HG02610 (cell line): ENCODE data around the gene CNKSR3.

Experiments used
- ATAC-seq: cut with Tn5 transposase; IDR thresholded peaks from one replicate; pipeline ENCODE4 v1.9.1; 2021; ENCODE audit warnings: mild to moderate bottlenecking, moderate library complexity; ENCODE audit not compliant: unreplicated experiment

Gene CNKSR3

DNA sequence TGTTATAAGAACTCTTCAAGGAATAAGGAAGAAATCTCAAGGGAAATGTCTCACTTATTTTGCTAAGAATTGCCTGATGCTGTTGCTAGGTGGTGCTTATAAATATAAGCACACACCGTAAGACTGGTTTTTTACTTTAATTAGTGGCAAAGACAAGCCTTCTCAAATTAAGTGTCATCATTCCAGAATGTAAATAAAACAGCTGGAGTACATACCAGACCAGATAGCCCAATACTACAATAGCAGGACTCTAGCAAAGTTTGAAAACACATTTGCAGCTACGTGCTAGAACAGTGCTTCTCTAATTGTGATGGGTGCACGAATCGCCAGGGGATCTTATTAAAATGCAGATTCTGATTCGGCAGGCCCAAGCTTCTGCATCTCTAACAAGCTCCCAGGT is 6.8 kb downstream of the CNKSR3 start:
- no peak for ATAC-seq

DNA sequence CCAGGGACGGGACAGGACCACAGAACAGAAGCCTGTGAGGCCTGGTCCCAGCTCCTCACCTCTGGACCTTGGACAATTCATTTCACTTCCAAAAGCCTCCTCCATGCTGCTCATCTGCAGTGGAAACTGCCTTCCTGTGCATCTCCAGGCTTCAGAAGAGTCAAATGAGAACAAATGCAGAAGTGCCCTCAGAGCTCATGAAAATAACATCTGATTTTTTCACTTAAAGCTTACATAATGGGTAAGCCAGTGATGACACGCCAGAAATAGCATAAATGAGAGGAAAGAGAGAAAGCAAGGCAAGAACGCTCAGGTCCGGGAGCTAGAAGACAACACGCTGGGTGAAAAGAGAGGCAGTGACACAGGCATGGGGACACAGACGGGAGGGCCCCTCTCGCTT is 7.9 kb downstream of the CNKSR3 start:
- ATAC-seq, result no peak

DNA sequence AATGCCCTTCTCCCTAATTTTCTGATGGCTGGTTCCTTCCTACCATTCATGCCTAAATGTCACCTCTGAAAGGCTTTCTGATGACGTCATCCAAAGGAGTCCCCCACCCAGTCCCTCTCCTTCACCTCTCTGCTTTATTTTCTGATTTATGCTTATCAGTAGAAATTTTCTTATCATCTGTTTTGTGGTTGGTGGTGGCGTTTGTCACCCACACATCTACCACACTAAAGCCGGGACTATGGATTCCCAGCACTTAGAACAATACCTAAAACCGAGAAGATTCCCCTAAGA is 9.0 kb downstream of the CNKSR3 start:
- ATAC-seq, result no peak

DNA sequence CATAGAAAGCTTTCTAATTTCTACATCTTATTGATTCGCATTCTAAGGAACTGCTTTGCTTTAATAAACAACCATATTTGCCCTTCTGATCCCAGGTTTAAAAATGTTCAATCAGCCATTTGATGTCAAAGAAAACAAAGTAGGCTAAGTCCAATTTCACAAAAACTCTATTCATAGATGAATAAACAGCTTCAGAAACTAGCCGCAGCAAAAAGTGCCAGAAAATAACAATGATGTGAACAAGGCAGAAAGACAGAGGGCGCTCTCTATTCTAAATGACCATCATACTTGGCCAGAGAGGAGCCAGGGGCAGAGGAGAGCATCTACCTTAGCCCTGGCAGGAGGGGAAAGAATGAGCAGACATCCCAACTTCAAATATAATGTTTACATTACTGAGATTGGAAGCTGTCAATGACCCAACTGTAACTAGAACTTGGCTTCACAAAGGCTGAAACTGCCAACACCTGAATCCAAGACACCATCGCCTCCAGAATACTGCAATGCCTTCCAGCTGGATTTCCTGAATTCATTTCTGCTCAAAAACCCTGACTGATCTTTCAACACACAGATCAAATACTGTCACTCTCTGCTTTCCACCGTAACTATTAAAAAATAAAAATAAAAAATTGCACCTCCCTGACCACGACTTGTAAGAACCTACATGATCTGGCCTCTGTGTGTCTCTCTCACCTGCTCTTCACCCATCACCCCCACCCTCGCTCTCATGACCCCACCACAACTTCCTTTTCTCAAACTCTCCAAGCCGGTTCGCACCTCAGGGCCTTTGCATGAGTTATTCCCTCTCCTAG is 9.5 kb downstream of the CNKSR3 start:
- ATAC-seq, result no peak

DNA sequence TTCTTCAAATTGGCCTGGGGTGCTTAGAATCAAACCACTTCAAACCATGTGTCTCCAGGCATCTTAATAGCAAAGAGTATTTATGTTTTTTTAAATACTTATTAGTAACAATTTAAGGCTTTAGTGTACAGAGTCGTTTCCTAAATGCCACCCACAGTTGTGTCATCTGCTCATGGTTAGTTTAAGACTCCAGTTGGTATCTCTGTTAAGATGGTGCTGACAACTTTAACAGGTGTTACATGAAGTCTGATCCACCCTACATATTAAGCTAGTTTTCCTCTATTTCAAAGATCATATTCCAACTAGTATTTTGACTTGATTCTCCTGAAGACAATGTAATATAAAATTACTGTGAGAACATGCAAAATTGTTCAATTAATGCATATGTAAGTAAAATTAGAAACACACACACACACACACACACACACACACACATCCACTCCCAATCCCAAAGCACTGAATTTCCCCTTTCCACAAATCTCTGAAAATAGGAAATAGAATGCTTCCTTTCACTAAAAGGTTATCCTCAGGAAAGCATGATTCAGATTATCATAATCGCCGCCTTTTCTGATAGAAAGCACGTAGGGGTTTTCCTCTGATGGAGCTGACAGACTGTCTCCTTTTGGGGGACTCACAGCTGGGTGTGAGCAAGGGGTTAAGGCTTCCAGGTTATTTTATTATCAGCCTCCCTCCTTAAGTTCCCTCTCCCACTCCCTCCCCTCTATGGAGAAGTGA is 10.5 kb downstream of the CNKSR3 start:
- no peak for ATAC-seq

DNA sequence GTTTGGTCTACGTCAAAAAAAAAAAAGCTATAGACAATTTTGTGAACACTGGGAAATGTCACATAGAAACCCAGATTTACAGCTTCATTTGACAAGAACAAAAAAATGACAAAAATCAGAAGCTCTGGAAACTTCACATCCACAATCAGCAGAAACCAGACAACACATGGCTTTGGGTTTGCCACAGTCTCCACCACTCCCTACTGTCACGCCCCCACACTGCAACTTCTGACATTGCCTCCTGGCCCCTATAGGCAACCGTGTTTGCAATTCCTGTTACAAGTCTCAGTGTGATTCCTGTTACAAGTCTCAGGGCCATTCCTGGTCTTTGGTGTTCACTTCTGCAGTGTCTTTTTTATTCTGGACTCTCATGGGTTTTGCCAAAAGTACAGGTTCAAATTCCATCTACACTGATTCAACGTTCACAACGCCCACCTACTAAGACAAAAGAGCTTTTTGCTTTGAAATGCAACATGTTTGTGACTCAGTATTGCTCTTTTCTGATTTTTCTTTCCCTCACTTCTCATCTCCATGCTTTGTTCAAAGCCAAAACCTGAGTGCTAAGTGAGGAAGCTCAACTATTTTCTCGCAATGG is 12.0 kb downstream of the CNKSR3 start:
- no peak for ATAC-seq

DNA sequence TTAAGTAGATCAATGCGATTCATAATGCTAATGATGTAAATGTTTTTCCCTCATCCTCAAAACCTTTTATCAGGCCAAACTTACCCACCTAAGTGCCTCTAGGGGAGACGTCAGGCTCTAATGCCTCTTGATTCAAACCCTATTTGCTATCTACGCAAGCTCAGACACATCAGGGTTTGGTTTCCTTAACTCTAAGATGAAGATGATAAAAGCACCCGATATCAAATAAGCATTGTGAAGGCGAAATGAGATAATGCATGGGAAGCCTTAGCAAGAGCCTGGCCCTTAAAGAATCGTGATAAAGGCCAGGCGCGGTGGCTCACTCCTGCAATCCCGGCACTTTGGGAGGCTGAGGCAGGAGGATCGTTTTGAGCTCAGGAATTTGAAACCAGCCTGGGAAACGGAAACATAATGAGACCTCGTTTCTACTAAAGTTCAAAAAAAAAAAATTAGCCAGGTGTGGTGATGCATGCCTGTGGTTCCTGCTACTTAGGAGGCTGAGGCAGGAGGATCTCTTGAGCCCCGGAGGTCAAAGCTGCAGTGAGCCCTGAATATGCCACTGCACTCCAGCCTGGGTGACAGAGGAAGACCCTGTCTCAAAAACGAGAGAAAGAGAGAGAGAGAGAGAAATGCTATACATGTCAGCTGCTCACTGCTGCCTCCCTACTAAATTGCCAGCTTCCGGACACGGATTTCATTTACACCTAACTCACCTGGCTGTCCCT is 13.5 kb downstream of the CNKSR3 start:
- no peak for ATAC-seq

DNA sequence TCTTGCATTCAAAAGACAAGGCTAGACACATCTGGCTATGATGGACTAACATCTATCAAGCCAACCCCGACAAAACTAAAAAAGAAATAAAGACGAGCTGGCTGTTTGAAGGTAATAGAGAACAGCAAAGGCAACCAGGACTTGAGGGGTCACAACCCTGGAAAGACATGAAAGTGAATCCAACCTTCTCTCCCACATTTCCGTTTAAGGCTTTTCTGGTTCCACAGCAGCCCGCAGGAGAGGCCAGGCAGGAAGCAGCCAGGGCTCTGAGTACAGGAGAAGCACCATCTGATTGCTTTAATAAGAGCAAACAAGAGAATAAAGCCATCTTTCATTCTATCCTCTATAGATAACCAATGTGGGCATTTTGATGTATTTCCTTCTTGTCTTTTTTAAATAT is 14.3 kb downstream of the CNKSR3 start:
- ATAC-seq, result no peak

DNA sequence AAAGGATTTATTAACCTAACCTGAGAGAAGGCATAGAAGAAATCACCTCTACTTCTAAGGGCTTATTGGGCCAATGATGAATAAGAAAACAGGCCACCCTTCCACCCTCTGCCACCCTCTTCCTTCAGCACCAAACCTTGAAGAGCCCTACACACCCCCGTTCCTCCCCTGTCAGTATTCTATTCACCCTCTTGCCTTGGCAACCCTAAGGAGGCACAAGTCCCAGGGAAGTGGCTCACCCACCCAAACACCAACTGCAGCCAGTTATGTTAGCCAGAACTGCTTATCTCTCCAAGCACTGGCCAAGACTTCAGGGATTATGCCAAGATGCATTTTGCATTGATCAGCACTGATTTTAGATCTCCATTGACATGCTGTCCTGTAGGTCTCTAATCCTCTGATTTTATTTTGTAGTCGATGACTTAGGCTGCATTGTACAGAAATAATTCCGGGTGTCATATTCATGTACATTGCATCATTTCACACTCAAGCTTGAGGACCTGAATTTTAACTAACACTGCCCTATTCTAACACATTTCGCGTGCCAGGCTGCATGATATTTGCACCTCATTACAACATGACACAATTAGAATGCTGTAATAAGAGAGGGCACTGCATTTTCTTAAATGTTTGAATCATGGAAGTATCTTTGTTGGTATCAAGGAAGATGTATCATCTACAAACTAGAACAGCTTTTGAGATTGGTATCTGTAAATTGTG is 15.7 kb downstream of the CNKSR3 start:
- ATAC-seq, result no peak

DNA sequence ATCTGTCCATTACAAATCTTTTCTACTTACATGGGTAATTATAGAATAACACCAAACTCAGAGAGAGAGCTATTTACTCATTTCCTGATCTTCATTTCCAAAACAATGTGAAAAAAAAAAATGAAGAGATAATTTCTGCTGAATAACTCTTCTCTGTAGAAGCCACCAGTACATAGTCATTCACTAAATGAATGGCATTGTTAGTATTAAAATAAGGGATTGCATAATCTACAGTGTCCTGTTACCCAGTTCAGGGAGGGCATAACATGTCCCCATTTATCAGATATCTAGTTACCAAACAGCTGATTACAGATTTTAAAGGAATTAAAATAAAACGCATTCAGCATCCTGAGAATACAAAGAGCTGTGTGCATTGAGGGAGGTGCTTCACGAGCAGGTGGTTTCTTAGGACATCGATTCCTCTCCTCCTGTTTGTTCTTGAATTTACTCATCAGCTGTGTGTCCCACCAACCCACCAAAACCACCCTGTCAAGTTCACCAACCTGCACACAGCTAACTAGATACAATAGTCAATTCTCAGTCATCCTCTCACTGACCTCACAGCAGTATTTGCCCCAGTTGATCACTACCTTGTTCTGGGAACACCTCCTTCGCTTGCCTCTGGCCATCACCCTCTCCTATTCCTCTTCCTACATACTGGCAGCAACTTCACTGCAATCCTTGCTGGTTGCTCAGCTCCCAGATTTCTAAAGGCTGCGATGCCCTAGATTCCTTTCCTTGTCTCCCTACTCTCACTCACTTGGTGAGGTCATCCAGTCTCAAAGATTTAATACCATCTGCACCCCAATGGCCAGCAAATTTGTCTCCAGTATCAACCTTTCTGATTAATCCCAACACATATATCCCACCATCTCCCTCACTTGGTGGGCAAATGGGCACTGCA is 18.7 kb downstream of the CNKSR3 start:
- ATAC-seq, result peak; percentile 71

DNA sequence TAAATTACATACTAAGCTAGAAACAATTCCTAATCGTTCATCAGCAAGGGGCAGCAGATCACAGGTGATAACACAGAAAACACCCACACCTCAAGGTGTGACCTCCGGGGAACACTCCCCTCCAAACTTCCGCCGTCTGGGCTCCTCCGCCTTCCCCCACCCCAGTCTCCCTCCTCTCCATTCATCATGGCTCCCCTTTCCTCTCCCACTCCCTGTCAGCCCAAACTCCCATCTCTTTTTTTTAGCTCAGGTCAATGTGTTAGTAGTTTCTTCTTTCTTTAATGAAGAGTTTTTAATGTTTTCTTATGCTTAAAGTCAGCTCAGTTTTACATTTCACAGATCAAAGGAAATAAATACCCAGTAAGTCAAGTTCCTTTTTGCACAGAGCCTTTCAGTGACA is 20.7 kb downstream of the CNKSR3 start:
- ATAC-seq, result no peak

DNA sequence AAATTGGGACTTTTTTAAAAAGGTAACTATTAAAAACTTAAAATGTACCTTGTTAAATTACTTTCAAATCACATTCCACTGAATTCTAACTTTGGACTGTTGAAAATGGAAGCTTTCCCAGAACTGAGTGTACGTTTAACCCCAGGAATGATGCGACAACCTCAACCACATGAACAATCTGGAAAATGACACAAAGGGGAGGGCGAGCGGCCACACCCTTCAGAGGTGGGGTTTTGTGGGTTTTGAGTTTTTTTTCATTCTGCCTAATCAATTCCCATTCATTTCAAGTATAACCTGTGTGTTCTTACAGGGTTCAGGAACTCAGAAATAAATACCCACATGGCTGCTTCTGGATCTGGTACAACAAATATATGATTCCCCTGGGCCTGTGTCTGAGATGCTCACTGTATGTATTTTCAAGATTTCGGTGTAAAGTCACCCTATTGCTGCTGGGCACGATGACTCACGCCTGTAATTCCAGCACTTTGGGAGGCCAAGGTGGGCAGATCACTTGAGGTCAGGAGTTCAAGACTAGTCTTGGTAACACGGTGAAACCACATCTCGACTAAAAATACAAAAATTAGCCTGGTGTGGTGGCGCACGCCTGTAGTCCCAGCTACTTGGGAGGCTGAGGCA is 21.6 kb downstream of the CNKSR3 start:
- ATAC-seq, result no peak

DNA sequence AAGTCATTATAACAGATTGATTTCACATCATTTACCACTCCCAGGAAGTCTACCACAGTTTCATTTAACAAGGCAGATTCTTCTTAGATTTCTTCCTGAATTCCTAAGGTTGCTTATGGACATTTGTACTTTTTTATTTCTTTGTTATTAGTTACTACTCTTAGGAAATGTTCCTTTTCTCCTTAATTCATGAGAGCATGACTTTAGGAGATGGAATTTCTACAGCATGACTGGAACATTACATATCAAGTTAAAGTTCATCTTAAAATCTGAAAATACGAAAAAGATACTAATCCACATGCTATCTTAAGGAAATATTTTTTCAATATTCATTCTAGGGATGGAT is 22.3 kb downstream of the CNKSR3 start:
- ATAC-seq, result no peak

DNA sequence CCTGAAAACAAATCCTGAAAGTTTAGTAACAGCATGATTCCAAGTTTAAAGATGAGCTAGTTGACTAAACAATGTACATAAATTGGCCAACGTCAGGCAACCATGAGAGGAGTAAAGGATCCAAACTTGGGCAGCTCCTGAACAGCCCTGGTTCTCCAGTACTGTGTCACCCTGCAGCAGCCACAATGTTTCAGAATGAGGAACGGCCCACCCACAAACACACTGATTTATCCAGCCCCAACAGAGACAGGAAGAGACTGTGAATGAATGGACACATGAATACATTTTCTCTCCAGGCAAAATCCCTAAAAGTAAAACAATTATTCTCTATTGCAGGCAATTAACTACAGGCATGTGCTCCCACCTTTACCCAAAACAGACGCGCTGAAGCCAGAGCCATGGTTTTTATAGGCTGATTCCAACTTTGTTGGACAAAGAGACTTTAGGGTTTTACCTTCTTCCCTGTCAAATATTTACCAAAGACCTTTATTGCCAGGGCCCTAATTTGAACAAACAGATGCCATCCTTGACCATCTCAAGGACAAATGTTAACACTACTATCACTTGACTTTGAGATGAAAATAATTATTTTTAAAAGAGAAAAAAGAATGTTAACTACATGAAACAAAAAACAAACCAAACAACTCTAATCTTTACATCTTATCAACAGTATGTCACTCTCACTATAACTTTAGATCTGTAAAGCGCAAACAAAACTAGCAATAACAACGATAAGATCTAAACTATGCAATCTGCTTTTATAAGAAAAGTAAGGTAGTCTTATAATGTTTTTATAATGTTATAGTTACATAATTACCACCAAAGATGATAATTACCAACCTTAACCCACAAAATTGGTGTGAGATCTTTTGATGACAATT is 22.9 kb downstream of the CNKSR3 start:
- no peak for ATAC-seq

DNA sequence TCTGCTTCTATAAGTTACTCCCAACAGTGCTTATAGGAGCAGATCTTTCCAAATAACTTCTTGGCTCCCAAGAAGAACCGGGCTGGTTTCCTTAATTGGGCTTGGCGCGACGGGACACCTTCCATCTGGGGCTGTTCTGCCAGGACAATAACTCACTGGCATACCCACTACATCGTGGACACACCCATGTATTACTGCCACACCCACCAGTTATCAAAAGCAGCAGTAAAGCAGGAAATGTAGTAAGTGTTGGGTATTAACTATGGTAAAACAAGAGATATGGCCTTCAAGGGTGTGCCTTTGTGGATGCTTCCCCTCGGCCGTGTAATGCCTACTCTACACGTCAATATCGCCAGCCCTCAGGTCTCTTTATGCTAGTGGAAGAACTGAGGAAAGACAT is 24.7 kb downstream of the CNKSR3 start:
- ATAC-seq, result no peak

DNA sequence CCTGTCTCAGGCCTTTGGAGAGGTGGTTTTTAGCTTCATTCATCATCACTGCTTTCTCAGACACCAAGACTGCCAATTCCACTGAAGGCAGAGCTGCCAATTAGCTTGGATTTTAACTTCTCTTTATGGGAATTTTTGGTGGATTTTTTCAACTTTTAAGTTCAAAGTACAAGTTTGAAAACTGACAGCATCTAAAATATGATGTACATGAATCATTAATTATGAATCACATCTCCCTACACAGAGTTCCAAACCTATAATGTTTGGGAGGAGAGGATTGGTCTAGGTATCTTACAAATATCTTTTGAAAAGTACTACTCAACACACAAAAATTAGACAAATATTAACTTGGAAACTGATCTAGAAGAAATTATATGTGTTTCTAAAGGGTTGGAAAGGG is 25.5 kb downstream of the CNKSR3 start:
- ATAC-seq, result no peak

DNA sequence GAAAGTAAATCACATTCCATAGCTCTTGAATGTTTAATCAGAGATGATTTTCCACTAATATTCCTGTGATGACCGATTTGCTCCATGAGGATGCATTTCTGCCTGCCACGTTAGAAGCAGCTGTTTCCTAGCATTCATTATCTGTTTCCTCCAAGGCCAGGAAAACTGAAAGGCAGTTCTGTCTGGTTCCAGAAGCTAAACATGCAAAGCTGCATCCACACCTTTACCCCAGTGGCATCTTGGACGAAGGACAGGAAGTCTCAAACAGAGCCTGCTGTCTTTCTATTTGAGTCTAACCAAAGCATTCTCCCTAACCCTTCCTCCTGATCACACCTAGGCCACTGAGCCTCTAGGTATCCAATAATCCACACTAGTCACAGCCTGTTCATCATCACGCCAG is 27.6 kb downstream of the CNKSR3 start:
- ATAC-seq, result no peak

DNA sequence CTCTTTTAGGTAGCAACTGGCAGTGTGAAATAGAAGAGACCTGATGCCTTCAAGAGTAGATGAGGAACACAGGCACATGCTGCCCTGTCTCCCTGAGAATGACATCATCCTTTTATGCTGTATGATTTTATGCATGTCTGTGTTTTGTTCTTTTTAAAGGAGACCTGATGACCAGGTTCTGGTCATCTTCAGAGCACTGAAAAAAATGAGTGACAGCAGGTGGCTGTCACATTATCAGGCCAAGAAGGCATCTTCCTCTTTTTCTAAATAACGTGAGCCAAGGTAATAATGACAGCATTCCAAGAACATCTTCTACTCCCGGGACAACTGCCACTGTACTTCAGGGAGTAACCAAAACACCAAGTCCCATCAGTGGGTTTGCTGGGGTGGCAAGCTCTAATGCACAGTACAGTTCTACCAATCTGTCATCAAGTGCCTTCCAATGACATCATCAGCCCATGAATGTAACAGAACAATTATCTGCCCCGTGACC is 28.9 kb downstream of the CNKSR3 start:
- ATAC-seq, result no peak
